Measurements from ENCODE around the gene PARVB. TPM values are rescaled to one million over a fixed set of nuclear protein-coding genes. Genes with fewer than 3 reads are reported as not detected.

PARVB gene
- total and polyA plus RNA-seq, 2 donors (not counting 3 experiments of a cell fraction or from before 2014, with no cell fraction given), result 155 to 162 TPM

GRCh38 chr22:44196241-44196640 is 172.1 kb downstream of the PARVB start:
- no peaks in the 10 kb centered on the region for H4K20me1 ChIP-seq (replicated peaks; ENCODE audit: control insufficient read depth, extremely low read depth, insufficient read depth, low read length)
- BruUV-seq (replicated peaks), result no TSS peak
- dilution Hi-C loops (cut with MboI; ENCODE audit: extremely low pct_ligation_motif_present, low sequenced_read_pairs), result no loop called here
- H3K27ac ChIP-seq (ENCODE audit: insufficient read depth, low read depth, low read length), result no peak overlapping the region
- H3K79me2 ChIP-seq (ENCODE audit: control insufficient read depth, insufficient read depth, low read length), result no peaks in the 10 kb centered on the region
- no peak overlapping the region for H3K4me2 ChIP-seq (ENCODE audit: insufficient read depth, low read length)
- H3K9ac ChIP-seq (replicated peaks; ENCODE audit: extremely low read depth, insufficient read depth, low read length), result no peak overlapping the region
- no peaks in the 10 kb centered on the region for H3K36me3 ChIP-seq (ENCODE audit: control insufficient read depth in 2 of 2, extremely low read depth in 1 of 2, insufficient read depth in 2 of 2, low read length in 2 of 2)
- ChIA-PET POLR2A (no interaction called here), CTCF (no interaction called here)
- intact Hi-C loops (cut with micrococcal nuclease), result no loop called here
- FAIRE-seq (no peak), DNase-seq (ENCODE audit: low read depth, low spot score) (no peak)
- no peak overlapping the region for H2AFZ ChIP-seq (ENCODE audit: low read depth, low read length)
- no peaks in the 10 kb centered on the region for H3K27me3 ChIP-seq (ENCODE audit: control insufficient read depth in 2 of 2, insufficient read depth in 2 of 2, low read length in 2 of 2)
- H3K4me3 ChIP-seq (replicated peaks in 1 of 3; ENCODE audit: insufficient read depth in 1 of 3, low read depth in 1 of 3, low read length in 3 of 3), result no peak overlapping the region
- H3K9me1 ChIP-seq (replicated peaks; ENCODE audit: control insufficient read depth, extremely low read depth, insufficient read depth, low read length), result no peaks in the 10 kb centered on the region
- no peaks in the 10 kb centered on the region for H3K9me3 ChIP-seq (replicated peaks; ENCODE audit: control insufficient read depth, insufficient read depth, low read length)
- no peaks in the 10 kb centered on the region for H3K4me1 ChIP-seq (ENCODE audit: control insufficient read depth, extremely low read depth, insufficient read depth, low read length)
- no peak for TF ChIP-seq FOS (IDR thresholded peaks at IDR 0.05; ENCODE audit: borderline replicate concordance, insufficient read depth, low read length)

- dilution Hi-C loops (cut with MboI; ENCODE audit: extremely low pct_ligation_motif_present, low sequenced_read_pairs) (no loop called here), intact Hi-C loops (cut with micrococcal nuclease) (no loop called here)
- DNase-seq (ENCODE audit: low read depth, low spot score), result no peak
- no peak for FAIRE-seq
- no peaks in the 10 kb centered on the region for H3K9me3 ChIP-seq (replicated peaks; ENCODE audit: control insufficient read depth, insufficient read depth, low read length)
- no peak overlapping the region for H3K4me2 ChIP-seq (ENCODE audit: insufficient read depth, low read length)
- H3K27me3 ChIP-seq (ENCODE audit: control insufficient read depth in 2 of 2, insufficient read depth in 2 of 2, low read length in 2 of 2), result no peaks in the 10 kb centered on the region
- H2AFZ ChIP-seq (ENCODE audit: low read depth, low read length), result no peak overlapping the region
- H3K36me3 ChIP-seq (ENCODE audit: control insufficient read depth in 2 of 2, extremely low read depth in 1 of 2, insufficient read depth in 2 of 2, low read length in 2 of 2), result no peaks in the 10 kb centered on the region
- no peak for TF ChIP-seq EZH2 (IDR thresholded peaks at IDR 0.05; ENCODE audit: borderline replicate concordance, low read depth, low read length, severe bottlenecking)
- TF ChIP-seq FOS (IDR thresholded peaks at IDR 0.05; ENCODE audit: borderline replicate concordance, insufficient read depth, low read length), result no peak
- no peak for TF ChIP-seq GATA2 (IDR thresholded peaks at IDR 0.05; ENCODE audit: insufficient read depth, insufficient read length, low read depth, low read length)
- no peak for TF ChIP-seq MAX (IDR thresholded peaks at IDR 0.05; ENCODE audit: insufficient read depth, insufficient read length)
- TF ChIP-seq CTCF (IDR thresholded peaks at IDR 0.05; ENCODE audit: extremely low read depth in 1 of 2, insufficient read depth in 1 of 2, low read depth in 1 of 2, low read length in 2 of 2), result no peak
- no peak for TF ChIP-seq MYC (IDR thresholded peaks at IDR 0.05; ENCODE audit: low read depth, low read length)
- TF ChIP-seq JUN (IDR thresholded peaks at IDR 0.05; ENCODE audit: borderline replicate concordance, insufficient read depth, insufficient read length, low read depth), result no peak
- TF ChIP-seq POLR2A (IDR thresholded peaks at IDR 0.05; ENCODE audit: low read depth, low read length), result no peak
- TF ChIP-seq POLR2AphosphoS5 (IDR thresholded peaks at IDR 0.05; ENCODE audit: insufficient read depth, low read depth, low read length), result no peak
- no peaks in the 10 kb centered on the region for H4K20me1 ChIP-seq (replicated peaks; ENCODE audit: control insufficient read depth, extremely low read depth, insufficient read depth, low read length)
- no peaks in the 10 kb centered on the region for H3K4me1 ChIP-seq (ENCODE audit: control insufficient read depth, extremely low read depth, insufficient read depth, low read length)
- H3K9me1 ChIP-seq (replicated peaks; ENCODE audit: control insufficient read depth, extremely low read depth, insufficient read depth, low read length), result no peaks in the 10 kb centered on the region
- H3K9ac ChIP-seq (replicated peaks; ENCODE audit: extremely low read depth, insufficient read depth, low read length), result no peak overlapping the region
- ChIA-PET CTCF (no interaction called here), POLR2A (no interaction called here)
- BruUV-seq (replicated peaks), result no TSS peak
- H3K27ac ChIP-seq (ENCODE audit: insufficient read depth, low read depth, low read length), result no peak overlapping the region
- H3K4me3 ChIP-seq (replicated peaks in 1 of 3; ENCODE audit: insufficient read depth in 1 of 3, low read depth in 1 of 3, low read length in 3 of 3), result no peak overlapping the region
- H3K79me2 ChIP-seq (ENCODE audit: control insufficient read depth, insufficient read depth, low read length), result no peaks in the 10 kb centered on the region
Measured at GRCh38 chr22:44196731-44197131, 172.6 kb downstream of the PARVB start.

Data from endothelial cell of umbilical vein (primary cell).